HCT116 (cell line): ENCODE results near the gene TADA2B.

Experiments used
- CEBPB ChIP-seq: IDR thresholded peaks from 2 replicates; pipeline ENCODE4 v1.6.1; 2012; ENCODE audit warnings: low read depth
- CTCF ChIP-seq, 3 experiments: fragments of 200-600 bp in 1 of 3; sonication (generic) in 1 of 3; IDR thresholded peaks in 2 of 3; conservative IDR thresholded peaks in 1 of 3; 2 replicates each; pipeline ENCODE4 v1.5.1; 2012 to 2017; ENCODE audit warnings: low read depth in 2 of 3, low read length in 2 of 3, antibody characterized with exemption in 1 of 3, borderline replicate concordance in 1 of 3, control low read depth in 1 of 3, mild to moderate bottlenecking in 1 of 3, mixed read lengths in 1 of 3, mixed run types in 1 of 3, moderate library complexity in 1 of 3; ENCODE audit not compliant: insufficient read depth in 1 of 3
- EZH2 ChIP-seq: fragments of 200-600 bp; sonication (generic); IDR thresholded peaks from 2 replicates; pipeline ENCODE4 v1.6.1; 2017; ENCODE audit warnings: antibody characterized with exemption, mixed run types
- EZH2phosphoT487 ChIP-seq: fragments of 200-600 bp; IDR thresholded peaks from 2 replicates; pipeline ENCODE4 v1.6.1; 2018; ENCODE audit warnings: antibody characterized with exemption, borderline replicate concordance
- JUND ChIP-seq: IDR thresholded peaks from 2 replicates; pipeline ENCODE4 v1.6.1; 2012
- POLR2A ChIP-seq: IDR thresholded peaks from 2 replicates; pipeline ENCODE4 v1.7.0; 2011; ENCODE audit warnings: borderline replicate concordance; ENCODE audit not compliant: insufficient read depth, insufficient read length; ENCODE audit errors: extremely low read depth
- POLR2AphosphoS5 ChIP-seq: IDR thresholded peaks from 2 replicates; pipeline ENCODE4 v1.6.1; 2011; ENCODE audit warnings: mild to moderate bottlenecking, low read depth, low read length, moderate library complexity
- RAD21 ChIP-seq: IDR thresholded peaks from 2 replicates; pipeline ENCODE4 v1.6.1; 2012; ENCODE audit warnings: low read depth, mild to moderate bottlenecking
- REST ChIP-seq: IDR thresholded peaks from 2 replicates; pipeline ENCODE4 v1.6.1; 2012; ENCODE audit warnings: low read depth
- SRF ChIP-seq: IDR thresholded peaks from 2 replicates; pipeline ENCODE4 v1.6.1; 2012; ENCODE audit warnings: low read depth
- YY1 ChIP-seq: IDR thresholded peaks from 2 replicates; pipeline ENCODE4 v1.6.1; 2011; ENCODE audit warnings: low read length, low read depth, moderate library complexity, mild to moderate bottlenecking; ENCODE audit not compliant: insufficient replicate concordance; ENCODE audit errors: extremely low read depth
- ZBTB33 ChIP-seq: IDR thresholded peaks from 2 replicates; pipeline ENCODE4 v1.6.1; 2011; ENCODE audit warnings: mild to moderate bottlenecking, low read length, moderate library complexity; ENCODE audit not compliant: insufficient replicate concordance; ENCODE audit errors: extremely low read depth

GRCh38 chr4:7059662-7060061, 16.5 kb downstream of the TADA2B start:
- TF ChIP-seq ZBTB33 (no peak), CTCF (IDR thresholded peaks at IDR 0.05 in 2 of 3, conservative IDR thresholded peaks at IDR 0.05 in 1 of 3; ENCODE audit: borderline replicate concordance in 1 of 3, insufficient read depth in 1 of 3, low read depth in 2 of 3, low read length in 2 of 3) (no peak), EZH2 (no peak), POLR2A (no peak), YY1 (no peak), SRF (no peak), RAD21 (no peak), REST (no peak), CEBPB (no peak), POLR2AphosphoS5 (no peak), EZH2phosphoT487 (no peak), JUND (no peak)
